Smooth muscle cell (in vitro differentiated cells): Measurements from ENCODE around the gene CNTNAP1. TPM values are rescaled to one million over a fixed set of nuclear protein-coding genes. Genes with fewer than 3 reads are reported as not detected.
A peak's percentile ranks its signal among the peaks of the same experiment; 100 is the strongest.

Experiments
- DNase-seq: peaks from one replicate; lab custom pipeline; 2025; ENCODE audit not compliant: unreplicated experiment; lab: John Stamatoyannopoulos, UW
- H2AFZ ChIP-seq: fragments of 200-600 bp; sonication (generic); 2 replicates; pipeline ENCODE4 v1.6.0; 2016; ENCODE audit warnings: antibody characterized with exemption, low read depth, mild to moderate bottlenecking
- H3F3A ChIP-seq: fragments of 200-600 bp; sonication (generic); 2 replicates; pipeline ENCODE4 v1.6.0; 2017; ENCODE audit warnings: antibody characterized with exemption, low read depth
- H3K27ac ChIP-seq: fragments of 200-600 bp; sonication (generic); 2 replicates; pipeline ENCODE4 v1.5.1; 2016; ENCODE audit warnings: low read depth, mild to moderate bottlenecking
- H3K27me3 ChIP-seq: fragments of 200-600 bp; sonication (generic); 2 replicates; pipeline ENCODE4 v1.6.1; 2016; ENCODE audit warnings: low read depth, mild to moderate bottlenecking
- H3K36me3 ChIP-seq: fragments of 200-600 bp; sonication (generic); 2 replicates; pipeline ENCODE4 v1.5.1; 2016; ENCODE audit warnings: low read depth
- H3K4me1 ChIP-seq: fragments of 200-600 bp; sonication (generic); 2 replicates; pipeline ENCODE4 v1.5.1; 2016; ENCODE audit warnings: low read depth
- H3K4me2 ChIP-seq: fragments of 200-600 bp; sonication (generic); 2 replicates; pipeline ENCODE4 v1.6.0; 2016; ENCODE audit warnings: mild to moderate bottlenecking
- H3K4me3 ChIP-seq: fragments of 200-600 bp; sonication (generic); 2 replicates; pipeline ENCODE4 v1.5.1; 2016; ENCODE audit warnings: mild to moderate bottlenecking
- H3K79me2 ChIP-seq: fragments of 200-600 bp; sonication (generic); 2 replicates; pipeline ENCODE4 v1.6.0; 2016; ENCODE audit warnings: low read depth, mild to moderate bottlenecking
- H3K9ac ChIP-seq: fragments of 200-600 bp; sonication (generic); 2 replicates; pipeline ENCODE4 v1.6.0; 2016; ENCODE audit warnings: low read depth
- H3K9me3 ChIP-seq: fragments of 200-600 bp; sonication (generic); replicated peaks from 2 replicates; pipeline ENCODE4 v1.5.1; 2016; ENCODE audit warnings: low read depth
- H4K20me1 ChIP-seq: fragments of 200-600 bp; sonication (generic); 2 replicates; pipeline ENCODE4 v1.6.0; 2016; ENCODE audit warnings: low read depth
- CTCF ChIP-seq: fragments of 200-600 bp; sonication (generic); IDR thresholded peaks from 2 replicates; pipeline ENCODE4 v1.5.1; 2017; ENCODE audit warnings: borderline replicate concordance, mild to moderate bottlenecking, antibody characterized with exemption; ENCODE audit not compliant: insufficient read depth, poor library complexity, severe bottlenecking
- WGBS: methylation state at CpG from one replicate; pipeline ENCODE4 v1.1.7; 2016; ENCODE audit warnings: low lambda C conversion rate; 5-methylcytosine and 5-hydroxymethylcytosine counted together
- polyA plus RNA-seq: library from polyadenylated mRNA; unstranded; fragments of >200 nt; fragmentation: Nextera tagmentation; extraction: Ambion mirVana; gene quantifications from 2 replicates; pipeline ENCODE4 v1.2.1, GENCODE V29; 2016
- total RNA-seq: library from RNA; depleted of rRNA; stranded (reverse); fragments of >200 nt; gene quantifications from 2 replicates; pipeline ENCODE4 v1.2.3, GENCODE V29; 2014

The CNTNAP1 gene
- total and polyA plus RNA-seq, 2 experiments from 2014 or later, result 2.0 to 7.1 TPM

DNA sequence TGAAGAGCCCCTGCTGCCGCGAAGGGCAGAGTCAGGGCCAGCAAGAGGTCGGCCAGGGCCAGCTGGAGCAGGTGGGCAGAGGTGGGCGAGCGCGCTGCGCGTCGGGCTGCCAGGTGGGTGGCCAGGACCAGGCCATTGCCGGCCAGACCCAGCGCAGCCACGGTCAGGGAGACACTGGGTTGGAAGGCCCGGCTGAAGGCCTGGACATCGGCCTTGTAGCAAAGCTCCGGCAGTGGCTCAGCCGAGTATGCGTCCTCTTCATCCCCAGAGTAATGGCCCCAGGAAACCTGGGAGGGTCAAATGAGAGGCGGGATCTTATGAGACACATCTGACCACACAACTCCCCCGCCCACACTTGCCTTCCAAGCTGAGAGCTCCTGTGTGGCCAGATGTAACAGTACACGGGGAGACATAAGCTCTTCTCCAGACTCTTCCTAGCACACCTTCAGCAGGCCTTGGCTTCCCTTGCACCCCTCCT is 2.0 kb upstream of the CNTNAP1 start:
- no peak for TF ChIP-seq CTCF
- Histone ChIP-seq H3K27me3 (no peaks in the 10 kb centered on the region), H3K27ac (no peak overlapping the region), H2AFZ (peak overlapping the region; percentile 55), H3K79me2 (peaks cover 6% of the 10 kb centered on the region), H4K20me1 (peaks cover 18% of the 10 kb centered on the region), H3K9ac (no peak overlapping the region), H3K36me3 (no peaks in the 10 kb centered on the region), H3F3A (peaks cover 22% of the 10 kb centered on the region), H3K4me2 (peak overlapping the region; percentile 97), H3K9me3 (no peaks in the 10 kb centered on the region), H3K4me1 (peaks cover 37% of the 10 kb centered on the region), H3K4me3 (no peak overlapping the region)
- DNase-seq, result no peak
- 82% methylated on average over 20 of the region's 20 CpGs for WGBS

GRCh38 chr17:42682722-42683403 is 532 bp downstream of the CNTNAP1 start:
- Histone ChIP-seq H3K27me3 (no peaks in the 10 kb centered on the region), H3F3A (peaks cover 22% of the 10 kb centered on the region), H3K79me2 (no peaks in the 10 kb centered on the region), H3K4me1 (peaks cover 27% of the 10 kb centered on the region), H3K4me3 (peak overlapping the region; percentile 54), H3K9me3 (no peaks in the 10 kb centered on the region), H3K9ac (no peak overlapping the region), H3K4me2 (peak overlapping the region; percentile 86), H4K20me1 (peaks cover 7% of the 10 kb centered on the region), H3K27ac (peak overlapping the region; percentile 32), H2AFZ (peak overlapping the region; percentile 22), H3K36me3 (no peaks in the 10 kb centered on the region)
- TF ChIP-seq CTCF, result no peak
- peak; percentile 72 for DNase-seq
- WGBS, result under 1% methylated on average over 30 of the region's 34 CpGs

GRCh38 chr17:42683407-42684034 is 1.2 kb downstream of the CNTNAP1 start:
- Histone ChIP-seq H3K4me3 (peak overlapping the region; percentile 54), H4K20me1 (peaks cover 7% of the 10 kb centered on the region), H3K27ac (no peak overlapping the region), H3F3A (peaks cover 20% of the 10 kb centered on the region), H3K4me2 (peak overlapping the region; percentile 86), H2AFZ (no peak overlapping the region), H3K27me3 (no peaks in the 10 kb centered on the region), H3K4me1 (peaks cover 25% of the 10 kb centered on the region), H3K36me3 (no peaks in the 10 kb centered on the region), H3K9ac (no peak overlapping the region), H3K79me2 (no peaks in the 10 kb centered on the region), H3K9me3 (no peaks in the 10 kb centered on the region)
- 63% methylated on average over 10 of the region's 25 CpGs for WGBS
- TF ChIP-seq CTCF, result no peak
- no peak for DNase-seq
